HepG2 (cell line): ENCODE results near the gene MCAM. TPM values are rescaled to one million over a fixed set of nuclear protein-coding genes. Genes with fewer than 3 reads are reported as not detected.

Experiments
- ATAC-seq: fragments of 200-7000 bp; cut with Tn5 transposase; 3 replicates; pipeline ENCODE4 v1.9.1; 2020; ENCODE audit warnings: mild to moderate bottlenecking, moderate library complexity
- BruUV-seq: library from RNA; stranded (reverse); fragments of 400-500 nt; replicated peaks from 2 replicates; lab custom pipeline; 2021; lab: Mats Ljungman, UMichigan
- CTCF ChIA-PET: fragments of 300-600 bp; formaldehyde crosslinking; extraction: SDS; loops from one replicate; lab custom pipeline; 2021; ENCODE audit warnings: low total read pairs, inconsistent platforms, low intra/inter-chr PET ratio; lab: Yijun Ruan, JAX
- POLR2A ChIA-PET: fragments of 350-600 bp; sonication (Branson Sonifier 250); formaldehyde crosslinking; loops from one replicate; lab custom pipeline; 2020; ENCODE audit warnings: antibody characterized with exemption, inconsistent platforms; lab: Yijun Ruan, JAX
- DNase-seq: peaks from one replicate; pipeline ENCODE4 v3.0.0-alpha.2; 2015; ENCODE audit warnings: low spot score
- FAIRE-seq: peaks from 3 replicates; lab custom pipeline; 2011; peaks lifted over from hg19 to GRCh38; lab: Jason Lieb, UNC
- H2AFZ ChIP-seq: one replicate; pipeline ENCODE4 v1.6.1; 2011; ENCODE audit warnings: low read length, inconsistent platforms
- H3K27ac ChIP-seq: fragments of 300-600 bp; 3 replicates; pipeline ENCODE4 v1.8.0; 2011; ENCODE audit warnings: mixed run types, mild to moderate bottlenecking, mixed read lengths, low read length, inconsistent platforms; ENCODE audit not compliant: insufficient read depth; ENCODE audit errors: extremely low read length
- H3K27me3 ChIP-seq, 2 experiments: fragments of 200-600 bp in 1 of 2; 2 replicates in 1 of 2; 3 replicates in 1 of 2; pipeline versions ENCODE4 v1.6.0 to v1.8.0; 2011; ENCODE audit warnings: low read length in 2 of 2, mild to moderate bottlenecking in 2 of 2, moderate library complexity in 2 of 2, inconsistent platforms in 1 of 2; ENCODE audit not compliant: insufficient read depth in 2 of 2, control insufficient read depth in 1 of 2
- H3K36me3 ChIP-seq, 2 experiments: fragments of 200-600 bp in 1 of 2; replicated peaks in 1 of 2; 2 replicates in 1 of 2; 3 replicates in 1 of 2; pipeline versions ENCODE4 v1.5.1 to v1.8.0; 2011; ENCODE audit warnings: low read length in 2 of 2, inconsistent platforms in 1 of 2; ENCODE audit not compliant: insufficient read depth in 2 of 2, control insufficient read depth in 1 of 2
- H3K4me1 ChIP-seq: 2 replicates; pipeline ENCODE4 v1.5.1; 2012; ENCODE audit warnings: low read length, inconsistent platforms; ENCODE audit not compliant: insufficient read depth
- H3K4me2 ChIP-seq: 2 replicates; pipeline ENCODE4 v1.6.0; 2011; ENCODE audit warnings: low read depth, low read length, inconsistent platforms
- H3K4me3 ChIP-seq, 3 experiments: fragments of 200-600 bp in 1 of 3; sonication (generic), shearing (Covaris generic) in 1 of 3; replicated peaks in 1 of 3; 2 replicates each; pipeline ENCODE4 v1.5.1; 2011 to 2016; ENCODE audit warnings: low read length in 3 of 3, inconsistent platforms in 2 of 3, low read depth in 2 of 3, mild to moderate bottlenecking in 2 of 3, control low read depth in 1 of 3, mixed read lengths in 1 of 3; ENCODE audit not compliant: insufficient read depth in 1 of 3
- H3K79me2 ChIP-seq: one replicate; pipeline ENCODE4 v1.6.1; 2011; ENCODE audit warnings: low read length, inconsistent platforms; ENCODE audit not compliant: insufficient read depth
- H3K9ac ChIP-seq: 2 replicates; pipeline ENCODE4 v1.6.0; 2011; ENCODE audit warnings: mild to moderate bottlenecking, low read depth, low read length, inconsistent platforms; ENCODE audit not compliant: insufficient read depth
- H3K9me3 ChIP-seq: 2 replicates; pipeline ENCODE4 v1.5.1; 2012; ENCODE audit warnings: mild to moderate bottlenecking, low read length
- H4K20me1 ChIP-seq: 2 replicates; pipeline ENCODE4 v1.6.0; 2011; ENCODE audit warnings: inconsistent platforms, mild to moderate bottlenecking, low read length, moderate library complexity; ENCODE audit not compliant: insufficient read depth
- ARID2 ChIP-seq: sonication (generic); formaldehyde crosslinking; IDR thresholded peaks from 2 replicates; pipeline ENCODE4 v1.8.1; 2022; ENCODE audit warnings: mild to moderate bottlenecking, missing genetic modification reagents, borderline replicate concordance
- HDAC1 ChIP-seq: sonication (generic); formaldehyde crosslinking; IDR thresholded peaks from 2 replicates; pipeline ENCODE4 v1.5.1; 2020; ENCODE audit warnings: mild to moderate bottlenecking, missing genetic modification reagents
- MAX ChIP-seq: IDR thresholded peaks from 2 replicates; pipeline ENCODE4 v1.6.1; 2012; ENCODE audit warnings: inconsistent platforms
- NFYC ChIP-seq: IDR thresholded peaks from 2 replicates; pipeline ENCODE4 v1.6.1; 2016; ENCODE audit warnings: missing genetic modification reagents, missing compliant biosample characterization
- SNAPC5 ChIP-seq: sonication (generic); formaldehyde crosslinking; IDR thresholded peaks from 2 replicates; pipeline ENCODE4 v1.8.1; 2023; ENCODE audit warnings: mild to moderate bottlenecking, missing genetic modification reagents, borderline replicate concordance
- TCF7 ChIP-seq: sonication (generic); IDR thresholded peaks from 2 replicates; pipeline ENCODE4 v1.6.1; 2016; ENCODE audit warnings: antibody characterized with exemption, low read depth
- ZFP62 ChIP-seq: sonication (generic); formaldehyde crosslinking; IDR thresholded peaks from 2 replicates; pipeline ENCODE4 v1.4.0; 2020; ENCODE audit warnings: missing genetic modification reagents
- ZNF768 ChIP-seq: sonication (generic); formaldehyde crosslinking; IDR thresholded peaks from 2 replicates; pipeline ENCODE4 v1.4.0; 2020; ENCODE audit warnings: missing genetic modification reagents
- ZNF772 ChIP-seq: sonication (generic); formaldehyde crosslinking; IDR thresholded peaks from 2 replicates; pipeline ENCODE4 v1.5.0; 2020; ENCODE audit warnings: mild to moderate bottlenecking, missing genetic modification reagents
- ZNF780A ChIP-seq: sonication (generic); formaldehyde crosslinking; IDR thresholded peaks from 2 replicates; pipeline ENCODE4 v1.8.0; 2022; ENCODE audit warnings: mild to moderate bottlenecking, missing genetic modification reagents, moderate library complexity
- WGBS: methylation state at CpG from one replicate; pipeline ENCODE4 v1.1.6; 2017; ENCODE audit warnings: low lambda C conversion rate; 5-methylcytosine and 5-hydroxymethylcytosine counted together
- in situ Hi-C: cut with HindIII; loops from 2 replicates; pipeline ENCODE4 v1.10.0; 2017; ENCODE audit warnings: low pct_unique_long_range_greater_than_20kb; ENCODE audit not compliant: extremely low pct_ligation_motif_present
- intact Hi-C: fragments of 100-400 bp; cut with micrococcal nuclease; formaldehyde crosslinking; loops from one replicate; pipeline ENCODE4 v1.10.0; 2022; ENCODE audit not compliant: unreplicated experiment
- polyA plus RNA-seq, 8 experiments: library from polyadenylated mRNA; depleted of rRNA in 3 of 8; stranded (reverse) in 7 of 8; unstranded in 1 of 8; fragments of >200 nt; fragmentation: Illumina TruSeq in 4 of 8; extraction: Trizol in 4 of 8; gene quantifications; 2 replicates each; pipeline versions ENCODE4 v1.2.1 to v1.2.3, GENCODE V29; 2011 to 2016; ENCODE audit warnings: low read depth in 4 of 8, missing spikeins in 1 of 8, mixed read lengths in 1 of 8; ENCODE audit not compliant: insufficient read depth in 1 of 8
- total RNA-seq, 5 experiments: library from RNA; depleted of rRNA; stranded (reverse); fragments of >200 nt; fragmentation: Illumina TruSeq; extraction: Trizol; gene quantifications; 2 replicates each; pipeline ENCODE4 v1.2.3, GENCODE V29; 2016; ENCODE audit warnings: low read depth in 1 of 5

MCAM gene
- total and polyA plus RNA-seq, 2 of the 13 experiments (the other 11 are each of a cell fraction or from before 2014, with no cell fraction given), result 12.1 to 15.2 TPM

GRCh38 chr11:119282495-119282894, 34.4 kb downstream of the MCAM start:
- Histone ChIP-seq H3K79me2 (no peaks in the 10 kb centered on the region), H2AFZ (no peak overlapping the region), H3K9me3 (no peaks in the 10 kb centered on the region), H3K27me3 (no peaks in the 10 kb centered on the region), H3K27ac (no peak overlapping the region), H3K36me3 (peaks cover 8 to 26% of the 10 kb centered on the region in 2 experiments; a peak in 4 of 5 replicates), H3K4me1 (no peaks in the 10 kb centered on the region), H4K20me1 (no peaks in the 10 kb centered on the region), H3K9ac (no peak overlapping the region), H3K4me2 (no peak overlapping the region), H3K4me3 (no peak overlapping the region)
- no peak for FAIRE-seq
- DNase-seq, result no peak
- no peak for TF ChIP-seq ARID2 (CRISPR knock-in tag)
- no peak for TF ChIP-seq TCF7
- ChIA-PET CTCF (no interaction called here), POLR2A (no interaction called here)
- intact Hi-C loops, result no loop called here
- BruUV-seq, result no TSS peak
- in situ Hi-C loops, result no loop called here
- 95% methylated on average over 7 of the region's 7 CpGs for WGBS
- ATAC-seq, result no peak

- in situ Hi-C loops, result no loop called here
- no peak overlapping the region for H3K4me2 ChIP-seq
- peaks cover 9 to 36% of the 10 kb centered on the region in 2 experiments; a peak in 4 of 5 replicates for H3K36me3 ChIP-seq
- ATAC-seq, result no peak
- FAIRE-seq, result no peak
- intact Hi-C loops, result no loop called here
- H3K27me3 ChIP-seq, result no peaks in the 10 kb centered on the region
- no peaks in the 10 kb centered on the region for H3K79me2 ChIP-seq
- H2AFZ ChIP-seq, result no peak overlapping the region
- no peaks in the 10 kb centered on the region for H3K4me1 ChIP-seq
- DNase-seq, result no peak
- ChIA-PET CTCF (no interaction called here), POLR2A (no interaction called here)
- H3K4me3 ChIP-seq, result no peak overlapping the region
- H3K9ac ChIP-seq, result no peak overlapping the region
- TF ChIP-seq SNAPC5, result no peak
- no peak for TF ChIP-seq NFYC (CRISPR knock-in tag)
- TF ChIP-seq ZFP62 (CRISPR knock-in tag), result no peak
- TF ChIP-seq ZNF768 (CRISPR knock-in tag), result no peak
- no peak for TF ChIP-seq HDAC1 (CRISPR knock-in tag)
- TF ChIP-seq MAX, result no peak
- TF ChIP-seq ZNF772 (CRISPR knock-in tag), result no peak
- TF ChIP-seq ZNF780A (CRISPR knock-in tag), result no peak
- no peaks in the 10 kb centered on the region for H3K9me3 ChIP-seq
- H4K20me1 ChIP-seq, result no peaks in the 10 kb centered on the region
- WGBS, result 94% methylated on average over 1 of the region's 1 CpG
- no TSS peak for BruUV-seq
- no peak overlapping the region for H3K27ac ChIP-seq
Observed at GRCh38 chr11:119277660-119278059, 39.3 kb downstream of the MCAM start.
